ENCODE results near the gene POLR1C.

Gene POLR1C

GRCh38 chr6:43544461-43544860 is 27.6 kb downstream of the POLR1C start:
- TF ChIP-seq YY1 (IDR thresholded peaks at IDR 0.05; ENCODE audit: low read depth) = no peak
- TF ChIP-seq TAF1 (IDR thresholded peaks at IDR 0.05; ENCODE audit: low read depth) = no peak
- no peak for TF ChIP-seq MAX (IDR thresholded peaks at IDR 0.05)
- no peak for TF ChIP-seq RAD21 (IDR thresholded peaks at IDR 0.05; ENCODE audit: low read depth)
- no peak for TF ChIP-seq CEBPB (IDR thresholded peaks at IDR 0.05)
- TF ChIP-seq FOXM1 (IDR thresholded peaks at IDR 0.05; ENCODE audit: borderline replicate concordance, low read depth) = no peak
- TF ChIP-seq ZBTB7A (IDR thresholded peaks at IDR 0.05; ENCODE audit: low read depth) = no peak
- TF ChIP-seq TEAD4 (IDR thresholded peaks at IDR 0.05) = no peak
- TF ChIP-seq REST (IDR thresholded peaks at IDR 0.05; ENCODE audit: low read depth) = no peak
- no peak for TF ChIP-seq EP300 (IDR thresholded peaks at IDR 0.05; ENCODE audit: borderline replicate concordance)
- TF ChIP-seq EGR1 (IDR thresholded peaks at IDR 0.05) = no peak
- TF ChIP-seq TCF12 (IDR thresholded peaks at IDR 0.05; ENCODE audit: low read depth) = no peak
- no peak for TF ChIP-seq NFIC (IDR thresholded peaks at IDR 0.05)
- TF ChIP-seq CREB1 (IDR thresholded peaks at IDR 0.05; ENCODE audit: low read depth) = no peak

GRCh38 chr6:43547222-43547621 is 30.3 kb downstream of the POLR1C start:
- no peak for TF ChIP-seq TEAD4 (IDR thresholded peaks at IDR 0.05)
- no peak for TF ChIP-seq TCF12 (IDR thresholded peaks at IDR 0.05; ENCODE audit: low read depth)
- TF ChIP-seq ZBTB7A (IDR thresholded peaks at IDR 0.05; ENCODE audit: low read depth) = no peak
- no peak for TF ChIP-seq EGR1 (IDR thresholded peaks at IDR 0.05)
- no peak for TF ChIP-seq USF1 (IDR thresholded peaks at IDR 0.05)
- TF ChIP-seq EP300 (IDR thresholded peaks at IDR 0.05; ENCODE audit: borderline replicate concordance) = no peak
- TF ChIP-seq RAD21 (IDR thresholded peaks at IDR 0.05; ENCODE audit: low read depth) = no peak
- TF ChIP-seq CREB1 (IDR thresholded peaks at IDR 0.05; ENCODE audit: low read depth) = no peak
- TF ChIP-seq NFIC (IDR thresholded peaks at IDR 0.05) = no peak
- no peak for TF ChIP-seq TAF1 (IDR thresholded peaks at IDR 0.05; ENCODE audit: low read depth)
- TF ChIP-seq FOXM1 (IDR thresholded peaks at IDR 0.05; ENCODE audit: borderline replicate concordance, low read depth) = no peak
- no peak for TF ChIP-seq CEBPB (IDR thresholded peaks at IDR 0.05)
- TF ChIP-seq MAX (IDR thresholded peaks at IDR 0.05) = no peak

GRCh38 chr6:43559328-43559727 is 42.4 kb downstream of the POLR1C start:
- no peak for TF ChIP-seq USF1 (IDR thresholded peaks at IDR 0.05)
- TF ChIP-seq TEAD4 (IDR thresholded peaks at IDR 0.05) = no peak
- no peak for TF ChIP-seq FOXM1 (IDR thresholded peaks at IDR 0.05; ENCODE audit: borderline replicate concordance, low read depth)
- no peak for TF ChIP-seq EGR1 (IDR thresholded peaks at IDR 0.05)
- no peak for TF ChIP-seq CEBPB (IDR thresholded peaks at IDR 0.05)
- TF ChIP-seq TCF12 (IDR thresholded peaks at IDR 0.05; ENCODE audit: low read depth) = no peak
- TF ChIP-seq NFIC (IDR thresholded peaks at IDR 0.05) = no peak
- TF ChIP-seq RAD21 (IDR thresholded peaks at IDR 0.05; ENCODE audit: low read depth) = no peak
- TF ChIP-seq EP300 (IDR thresholded peaks at IDR 0.05; ENCODE audit: borderline replicate concordance) = no peak
- no peak for TF ChIP-seq YY1 (IDR thresholded peaks at IDR 0.05; ENCODE audit: low read depth)
- TF ChIP-seq REST (IDR thresholded peaks at IDR 0.05; ENCODE audit: low read depth) = no peak
- TF ChIP-seq ZBTB7A (IDR thresholded peaks at IDR 0.05; ENCODE audit: low read depth) = no peak
- TF ChIP-seq CREB1 (IDR thresholded peaks at IDR 0.05; ENCODE audit: low read depth) = no peak
- no peak for TF ChIP-seq TAF1 (IDR thresholded peaks at IDR 0.05; ENCODE audit: low read depth)
- TF ChIP-seq MAX (IDR thresholded peaks at IDR 0.05) = no peak

- no peak for TF ChIP-seq USF1 (IDR thresholded peaks at IDR 0.05)
- peak; percentile 88 for TF ChIP-seq CEBPB (IDR thresholded peaks at IDR 0.05)
- TF ChIP-seq CREB1 (IDR thresholded peaks at IDR 0.05; ENCODE audit: low read depth) = 0 out of 2 replicates have a peak, but pooled peaks have one; percentile 17
- no peak for TF ChIP-seq RAD21 (IDR thresholded peaks at IDR 0.05; ENCODE audit: low read depth)
- no peak for TF ChIP-seq EGR1 (IDR thresholded peaks at IDR 0.05)
- peak; percentile 52 for TF ChIP-seq TEAD4 (IDR thresholded peaks at IDR 0.05)
Measured at GRCh38 chr6:43570876-43571441, 54.1 kb downstream of the POLR1C start.

Measured in Ishikawa (cell line).